ENCODE data around the gene ZNF329. TPM values are rescaled to one million over a fixed set of nuclear protein-coding genes. Genes with fewer than 3 reads are reported as not detected.

ZNF329 gene
- total and polyA plus RNA-seq, 2 donors (not counting 1 experiment from before 2014, with no cell fraction given), result 6.8 to 21.1 TPM

DNA sequence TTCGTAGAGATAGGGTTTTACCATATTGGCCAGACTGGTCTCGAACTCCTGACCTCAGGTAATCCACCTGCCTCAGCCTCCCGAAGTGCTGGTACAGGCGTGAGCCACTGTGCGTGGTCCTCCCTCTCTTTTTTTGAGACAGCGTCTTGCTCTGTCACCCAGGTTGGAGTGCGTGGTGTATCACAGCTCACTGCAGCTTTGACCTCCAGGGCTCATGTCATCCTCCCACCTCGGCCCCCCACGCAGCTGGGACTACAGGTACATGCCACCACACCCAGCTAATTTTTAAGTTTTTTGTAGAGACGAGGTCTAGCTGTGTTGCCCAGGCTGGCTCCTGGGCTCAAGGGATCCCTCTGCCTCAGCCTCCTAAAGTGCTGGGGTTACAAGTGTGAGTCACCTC is 70.8 kb downstream of the ZNF329 start:
- TF ChIP-seq EZH2 (IDR thresholded peaks at IDR 0.05; ENCODE audit: low read length, missing control alignments), result no peak
- H2AFZ ChIP-seq (ENCODE audit: low read length), result no peak overlapping the region
- no peaks in the 10 kb centered on the region for H3K79me2 ChIP-seq (ENCODE audit: control insufficient read depth, insufficient read depth, low read length)
- no peaks in the 10 kb centered on the region for H3K9me3 ChIP-seq (ENCODE audit: control insufficient read depth, insufficient read depth, low read depth, low read length)
- no peak overlapping the region for H3K9ac ChIP-seq (ENCODE audit: insufficient read depth, low read length)
- H4K20me1 ChIP-seq (ENCODE audit: control insufficient read depth, extremely low read depth, insufficient read depth, low read length), result no peaks in the 10 kb centered on the region
- no peak overlapping the region for H3K4me3 ChIP-seq (replicated peaks in 1 of 4; ENCODE audit: control extremely low read depth in 1 of 4, insufficient read depth in 1 of 4, low read depth in 3 of 4, low read length in 4 of 4)
- DNase-seq (ENCODE audit: low read depth in 2 of 2), result no peak
- no peaks in the 10 kb centered on the region for H3K36me3 ChIP-seq (ENCODE audit: control insufficient read depth, insufficient read depth, low read length)
- H3K27me3 ChIP-seq (ENCODE audit: control insufficient read depth, insufficient read depth, low read length), result no peaks in the 10 kb centered on the region
- no peak overlapping the region for H3K27ac ChIP-seq (ENCODE audit: insufficient read depth, low read length)
- H3K4me1 ChIP-seq (ENCODE audit: control insufficient read depth, extremely low read depth, insufficient read depth, low read length), result no peaks in the 10 kb centered on the region
- H3K4me2 ChIP-seq (ENCODE audit: extremely low read depth, insufficient read depth, low read length), result no peak overlapping the region

Other genes with a start within 250 kb of the ZNF329 start
- 14.4 and 22.1 TPM in 2 replicates for gene ZNF417, start 234.2 kb downstream of the ZNF329 start, total RNA-seq
- gene ZNF417, start 234.2 kb downstream of the ZNF329 start, polyA plus RNA-seq, result 4.6 and 5.9 TPM in 2 replicates
- 8.2 and 8.4 TPM in 2 replicates for gene ZNF418, start 215.4 kb downstream of the ZNF329 start, total RNA-seq
- 2.2 and 3.3 TPM in 2 replicates for gene ZNF418, start 215.4 kb downstream of the ZNF329 start, polyA plus RNA-seq
- 5.1 and 6.3 TPM in 2 replicates for gene ZNF256, start 203.1 kb downstream of the ZNF329 start, total RNA-seq
- 3.0 and 3.7 TPM in 2 replicates for gene ZNF256, start 203.1 kb downstream of the ZNF329 start, polyA plus RNA-seq
- gene C19orf18, start 176.3 kb downstream of the ZNF329 start, total RNA-seq, result 0.26 and 0.83 TPM in 2 replicates
- 0.09 and 0.17 TPM in 2 replicates for gene C19orf18, start 176.3 kb downstream of the ZNF329 start, polyA plus RNA-seq
- gene ZNF606, start 148.0 kb downstream of the ZNF329 start, total RNA-seq, result 14.9 and 17.5 TPM in 2 replicates
- gene ZNF606, start 148.0 kb downstream of the ZNF329 start, polyA plus RNA-seq, result 3.5 and 4.7 TPM in 2 replicates
- under 0.01 TPM in 1 of 2 replicates, not detected in the other for gene ZSCAN1, start 116.8 kb downstream of the ZNF329 start, total RNA-seq
- not detected in 2 replicates for gene ZSCAN1, start 116.8 kb downstream of the ZNF329 start, polyA plus RNA-seq
- gene ZNF135, start 91.5 kb downstream of the ZNF329 start, total RNA-seq, result 6.2 and 11.2 TPM in 2 replicates
- 5.6 and 6.6 TPM in 2 replicates for gene ZNF135, start 91.5 kb downstream of the ZNF329 start, polyA plus RNA-seq
- gene ZSCAN18, start 52.6 kb downstream of the ZNF329 start, total RNA-seq, result 51.6 and 71.0 TPM in 2 replicates
- gene ZSCAN18, start 52.6 kb downstream of the ZNF329 start, polyA plus RNA-seq, result 13.6 and 17.6 TPM in 2 replicates
- 25.4 and 37.5 TPM in 2 replicates for gene ZNF274, start 32.3 kb upstream of the ZNF329 start, total RNA-seq
- 12.8 and 13.9 TPM in 2 replicates for gene ZNF274, start 32.3 kb upstream of the ZNF329 start, polyA plus RNA-seq
- 34.4 and 40.8 TPM in 2 replicates for gene ZNF544, start 78.1 kb upstream of the ZNF329 start, total RNA-seq
- gene ZNF544, start 78.1 kb upstream of the ZNF329 start, polyA plus RNA-seq, result 17.6 and 22.0 TPM in 2 replicates
- 4.9 and 5.6 TPM in 2 replicates for gene ZNF8, start 128.2 kb upstream of the ZNF329 start, total RNA-seq
- 2.3 and 2.6 TPM in 2 replicates for gene ZNF8, start 128.2 kb upstream of the ZNF329 start, polyA plus RNA-seq
- 20.0 and 25.6 TPM in 2 replicates for gene ERVK3-1, start 154.6 kb upstream of the ZNF329 start, total RNA-seq
- gene ERVK3-1, start 154.6 kb upstream of the ZNF329 start, polyA plus RNA-seq, result 36.6 and 44.7 TPM in 2 replicates
- gene ZSCAN22, start 176.2 kb upstream of the ZNF329 start, total RNA-seq, result 2.3 and 3.0 TPM in 2 replicates
- 2.8 and 3.0 TPM in 2 replicates for gene ZSCAN22, start 176.2 kb upstream of the ZNF329 start, polyA plus RNA-seq
- gene A1BG, start 202.7 kb upstream of the ZNF329 start, total RNA-seq, result 3.3 and 12.6 TPM in 2 replicates
- gene A1BG, start 202.7 kb upstream of the ZNF329 start, polyA plus RNA-seq, result 5.0 and 8.3 TPM in 2 replicates
- 1.5 and 2.5 TPM in 2 replicates for gene ZNF497, start 212.0 kb upstream of the ZNF329 start, total RNA-seq
- 0.03 and 0.05 TPM in 2 replicates for gene ZNF497, start 212.0 kb upstream of the ZNF329 start, polyA plus RNA-seq
- gene ZNF837, start 230.2 kb upstream of the ZNF329 start, total RNA-seq, result 1.5 and 1.8 TPM in 2 replicates
- 0.18 and 0.27 TPM in 2 replicates for gene ZNF837, start 230.2 kb upstream of the ZNF329 start, polyA plus RNA-seq
- 2,126 and 2,800 TPM in 2 replicates for gene RPS5, start 236.5 kb upstream of the ZNF329 start, total RNA-seq
- gene RPS5, start 236.5 kb upstream of the ZNF329 start, polyA plus RNA-seq, result 1,173 and 1,532 TPM in 2 replicates
- under 0.01 TPM in 1 of 2 replicates, not detected in the other for gene RNF225, start 244.9 kb upstream of the ZNF329 start, total RNA-seq
- gene RNF225, start 244.9 kb upstream of the ZNF329 start, polyA plus RNA-seq, result not detected in 2 replicates

Measured in fibroblast of lung (primary cell).